GM12873 (cell line): ENCODE results near the gene GNAO1.

Experiments used
- TF ChIP-seq, protein P1 (sequence below): IDR thresholded peaks from 2 replicates; pipeline ENCODE4 v1.5.1; 2012; ENCODE audit warnings: low read depth, mild to moderate bottlenecking, moderate library complexity, low read length, control low read depth; ENCODE audit not compliant: insufficient read depth; ENCODE audit errors: missing control alignments

Gene GNAO1

DNA sequence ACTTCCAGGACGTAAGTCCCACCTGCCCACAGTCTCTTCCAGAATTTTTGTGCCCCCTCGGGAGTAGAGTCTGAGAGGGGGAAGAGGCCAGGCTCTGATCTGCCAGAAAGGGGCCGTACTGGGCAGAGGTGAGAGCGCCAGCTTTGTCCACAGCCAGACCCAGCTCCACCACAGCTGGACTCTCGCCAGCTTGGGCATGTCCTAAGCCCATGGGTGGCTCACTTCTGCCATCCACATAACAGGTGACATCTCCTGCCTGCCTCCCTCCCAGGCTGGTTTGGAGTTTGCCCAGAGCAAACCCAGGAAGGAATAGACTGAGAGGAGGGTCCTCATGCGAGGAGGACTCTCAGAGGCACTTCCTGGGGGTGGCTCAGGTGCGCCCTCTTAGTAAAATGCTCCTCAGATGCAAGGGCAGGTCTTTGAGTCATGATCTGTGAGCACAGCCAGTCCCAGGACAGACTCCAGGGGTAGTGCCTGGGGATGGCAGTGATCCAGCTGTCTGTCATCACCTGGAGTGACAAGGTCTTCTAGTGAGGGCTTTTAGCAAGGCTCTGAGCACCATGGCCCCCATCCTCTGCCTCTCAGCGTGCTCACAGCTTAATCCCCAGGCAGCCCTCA lies 144.9 kb downstream of the GNAO1 start:
- TF ChIP-seq, protein P1, sequence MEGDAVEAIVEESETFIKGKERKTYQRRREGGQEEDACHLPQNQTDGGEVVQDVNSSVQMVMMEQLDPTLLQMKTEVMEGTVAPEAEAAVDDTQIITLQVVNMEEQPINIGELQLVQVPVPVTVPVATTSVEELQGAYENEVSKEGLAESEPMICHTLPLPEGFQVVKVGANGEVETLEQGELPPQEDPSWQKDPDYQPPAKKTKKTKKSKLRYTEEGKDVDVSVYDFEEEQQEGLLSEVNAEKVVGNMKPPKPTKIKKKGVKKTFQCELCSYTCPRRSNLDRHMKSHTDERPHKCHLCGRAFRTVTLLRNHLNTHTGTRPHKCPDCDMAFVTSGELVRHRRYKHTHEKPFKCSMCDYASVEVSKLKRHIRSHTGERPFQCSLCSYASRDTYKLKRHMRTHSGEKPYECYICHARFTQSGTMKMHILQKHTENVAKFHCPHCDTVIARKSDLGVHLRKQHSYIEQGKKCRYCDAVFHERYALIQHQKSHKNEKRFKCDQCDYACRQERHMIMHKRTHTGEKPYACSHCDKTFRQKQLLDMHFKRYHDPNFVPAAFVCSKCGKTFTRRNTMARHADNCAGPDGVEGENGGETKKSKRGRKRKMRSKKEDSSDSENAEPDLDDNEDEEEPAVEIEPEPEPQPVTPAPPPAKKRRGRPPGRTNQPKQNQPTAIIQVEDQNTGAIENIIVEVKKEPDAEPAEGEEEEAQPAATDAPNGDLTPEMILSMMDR = no peak

DNA sequence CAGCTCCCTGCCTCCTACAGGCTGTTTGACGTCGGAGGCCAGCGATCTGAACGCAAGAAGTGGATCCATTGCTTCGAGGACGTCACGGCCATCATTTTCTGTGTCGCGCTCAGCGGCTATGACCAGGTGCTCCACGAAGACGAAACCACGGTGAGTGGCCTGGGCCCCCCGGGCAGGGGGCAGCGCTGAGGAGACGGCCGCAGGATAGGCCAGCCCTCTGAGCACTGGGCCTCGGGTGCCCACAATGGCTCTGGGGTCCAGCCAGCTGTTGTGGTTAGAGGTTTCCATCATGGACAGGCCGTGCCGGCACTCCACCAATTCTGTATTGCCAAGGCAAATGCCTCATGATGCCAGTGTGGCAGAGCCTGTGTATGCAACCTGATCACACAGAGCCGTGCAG lies 145.4 kb downstream of the GNAO1 start:
- TF ChIP-seq, protein P1 = no peak

DNA sequence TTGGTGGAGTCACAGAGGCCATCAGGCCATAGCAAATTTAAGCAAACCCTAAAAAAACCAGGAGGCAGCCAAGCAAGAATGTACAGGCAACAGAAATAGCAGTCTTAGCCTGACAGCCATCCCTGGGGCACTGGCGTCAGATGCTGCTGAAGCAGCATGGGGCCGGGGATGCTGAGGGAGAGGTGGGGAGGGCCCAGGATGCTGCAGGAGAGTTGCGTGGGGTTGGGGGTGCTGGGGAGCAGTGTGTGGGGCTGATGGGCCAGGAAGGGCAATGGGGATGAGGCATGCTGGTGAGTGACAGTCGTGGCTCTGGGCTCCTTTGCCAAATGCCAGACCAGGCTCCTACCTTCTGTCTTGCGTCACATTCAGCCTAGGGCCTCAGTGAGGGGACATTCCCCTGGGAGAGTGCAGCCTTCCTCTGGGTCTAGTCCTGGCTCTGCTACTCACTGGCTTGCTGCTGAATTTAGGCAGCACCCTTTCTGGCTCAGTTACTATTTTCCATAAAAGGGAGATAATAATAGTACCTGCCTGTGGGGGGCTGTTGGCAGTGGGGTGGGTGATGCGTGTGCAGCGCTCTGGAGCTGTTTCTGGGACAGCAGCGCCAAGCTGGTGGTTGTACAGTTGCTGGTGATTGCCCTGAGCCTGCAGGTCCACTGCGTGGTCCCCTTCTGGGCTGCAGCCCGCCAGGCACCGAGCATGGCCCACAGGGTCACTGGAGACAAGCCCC lies 146.0 kb downstream of the GNAO1 start:
- TF ChIP-seq, protein P1 = no peak

DNA sequence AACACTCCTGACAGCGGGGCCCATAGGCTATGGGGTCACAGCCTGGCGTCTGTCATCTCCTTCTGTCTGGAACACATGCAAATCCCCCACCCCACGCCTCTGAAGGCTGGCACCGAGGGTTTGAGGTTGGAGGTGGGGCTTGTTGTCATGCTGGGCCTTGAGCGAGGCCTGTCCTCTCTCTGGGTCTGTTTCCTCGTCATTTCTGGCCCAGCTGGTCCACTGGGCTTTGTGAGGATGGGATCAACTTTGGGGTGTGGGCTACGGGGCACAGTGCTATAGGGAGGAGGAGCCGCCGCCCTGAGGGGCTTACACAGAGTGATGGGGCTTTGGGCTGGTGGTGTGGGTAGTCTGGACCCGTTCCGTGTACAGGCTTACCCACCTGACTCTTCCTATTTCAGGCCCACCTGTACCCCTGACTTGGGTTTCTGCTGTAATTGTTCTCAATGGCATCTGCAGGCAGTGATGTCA lies 146.6 kb downstream of the GNAO1 start:
- TF ChIP-seq, protein P1 = no peak

DNA sequence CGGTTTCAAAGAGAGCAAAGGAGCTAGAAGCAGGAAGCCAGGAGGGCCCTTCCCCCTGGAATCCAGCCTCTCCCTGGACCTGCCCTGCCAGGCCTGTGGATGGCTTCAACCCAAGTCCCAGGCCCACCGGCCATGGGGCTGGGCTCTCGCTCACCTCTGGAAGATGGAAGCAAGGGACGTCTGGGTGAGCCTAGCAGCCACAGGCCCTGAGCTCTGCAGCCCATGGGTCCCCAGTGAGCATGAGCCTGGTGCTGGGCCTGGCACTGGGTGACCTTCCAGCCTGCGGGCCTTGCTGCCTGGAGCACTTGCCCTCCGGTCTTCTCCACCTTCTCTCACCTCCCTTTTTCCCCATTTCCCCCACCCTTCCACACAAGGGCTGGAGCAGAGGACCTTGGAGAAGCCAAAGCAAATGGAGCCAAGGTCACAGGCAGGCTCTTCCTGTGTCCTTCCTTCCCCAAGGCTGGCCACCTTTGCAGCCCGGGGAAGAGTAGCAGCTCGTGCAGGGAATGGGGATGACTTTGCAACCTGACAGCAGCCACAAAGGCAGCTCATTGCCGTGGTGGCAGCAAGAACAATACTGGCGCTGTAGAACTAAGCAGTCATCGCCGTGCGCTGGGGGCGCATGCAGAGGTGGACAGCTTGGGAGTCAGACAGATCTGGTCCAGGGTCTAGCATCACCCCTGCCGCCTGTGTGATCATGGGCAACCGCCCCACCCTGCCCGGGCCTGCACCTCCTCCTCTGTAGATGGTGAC lies 147.5 kb downstream of the GNAO1 start:
- TF ChIP-seq, protein P1 = no peak

DNA sequence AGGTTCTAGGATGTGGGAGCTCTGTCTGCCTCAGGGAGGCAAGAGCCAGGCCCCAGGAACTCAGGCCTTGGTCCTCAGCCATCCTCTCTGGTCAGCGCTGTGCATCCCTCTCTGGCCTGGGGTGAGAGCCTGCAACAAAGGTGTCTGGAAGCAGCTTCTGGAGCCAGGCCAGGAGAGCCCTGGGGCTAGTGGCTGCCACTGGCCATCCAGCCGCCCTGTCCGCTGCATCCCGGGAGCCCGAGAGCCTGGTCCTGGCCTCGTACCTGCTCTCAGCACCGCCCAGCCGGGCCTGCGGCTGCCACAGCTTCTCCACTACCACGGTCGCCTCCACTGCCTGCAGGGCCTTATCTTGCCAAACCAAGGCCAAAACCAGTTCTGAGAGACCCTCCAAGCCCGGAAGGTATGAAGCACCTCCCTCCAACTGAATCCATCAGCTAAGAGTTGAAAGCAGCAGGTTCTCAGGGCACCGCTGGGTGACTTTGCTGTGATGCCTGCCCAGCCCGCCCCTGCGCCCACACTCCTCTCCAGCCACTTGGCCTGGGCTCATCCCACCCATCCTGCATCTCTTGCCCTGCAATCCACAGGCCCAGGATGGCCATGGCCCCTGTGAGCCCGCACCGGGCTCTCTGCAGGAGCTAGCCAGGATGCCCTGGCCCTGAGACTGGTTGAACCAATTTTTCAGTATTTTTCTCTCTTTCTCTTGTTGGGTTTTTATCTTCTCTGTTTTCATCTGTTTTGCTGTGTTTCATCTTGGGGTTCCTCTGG lies 148.3 kb downstream of the GNAO1 start:
- TF ChIP-seq, protein P1 = no peak
